ENCODE data around the gene CAVIN2. TPM values are rescaled to one million over a fixed set of nuclear protein-coding genes. Genes with fewer than 3 reads are reported as not detected.

Gene CAVIN2
- total and polyA plus RNA-seq, 10 donors: 19.2 to 205 (median 142) TPM

GRCh38 chr2:191869781-191870180 is 22.9 kb upstream of the CAVIN2 start:
- H3K9me3 ChIP-seq: no peaks in the 10 kb centered on the region
- H3K4me3 ChIP-seq: no peak overlapping the region
- no peak for DNase-seq
- H3K36me3 ChIP-seq: no peaks in the 10 kb centered on the region
- WGBS, 5 donors: 72 to 85% (median 79%) methylated on average over 4 of the region's 4 CpGs
- no peaks in the 10 kb centered on the region for H3K27me3 ChIP-seq (replicated peaks in 1 of 7)
- TF ChIP-seq POLR2AphosphoS5 (IDR thresholded peaks at IDR 0.05) (no peak), CTCF (IDR thresholded peaks at IDR 0.05 in 8 of 11, conservative IDR thresholded peaks at IDR 0.05 in 3 of 11) (no peak), POLR2A (IDR thresholded peaks at IDR 0.05) (no peak)
- peaks cover 5 to 31% (median 19%) of the 10 kb centered on the region in 6 donors for H3K4me1 ChIP-seq
- intact Hi-C loops (cut with DNase I; ENCODE audit: low total_unique reads): no loop called here
- H3K27ac ChIP-seq: peak overlapping the region in 1 of 8 donors; percentile 20

GRCh38 chr2:191869178-191869577 is 22.3 kb upstream of the CAVIN2 start:
- no peak for TF ChIP-seq POLR2A (IDR thresholded peaks at IDR 0.05)
- no peak for TF ChIP-seq CTCF (IDR thresholded peaks at IDR 0.05 in 8 of 11, conservative IDR thresholded peaks at IDR 0.05 in 3 of 11)
- TF ChIP-seq POLR2AphosphoS5 (IDR thresholded peaks at IDR 0.05): no peak
- Histone ChIP-seq H3K4me1 (peaks cover 5 to 35% (median 20%) of the 10 kb centered on the region in 6 donors), H3K27me3 (replicated peaks in 1 of 7) (no peaks in the 10 kb centered on the region), H3K36me3 (no peaks in the 10 kb centered on the region), H3K9me3 (no peaks in the 10 kb centered on the region), H3K4me3 (no peak overlapping the region), H3K27ac (peak overlapping the region in 3 of 8 donors; percentile 14 to 77 (median 42))
- no peak for DNase-seq
- WGBS, 5 donors: 57 to 85% (median 81%) methylated on average over 6 of the region's 6 CpGs
- intact Hi-C loops (cut with DNase I; ENCODE audit: low total_unique reads): no loop called here

GRCh38 chr2:191867507-191867847 is 20.6 kb upstream of the CAVIN2 start:
- Histone ChIP-seq H3K27ac (peak overlapping the region; percentile 22 to 85 (median 70)), H3K9me3 (no peaks in the 10 kb centered on the region), H3K27me3 (replicated peaks in 1 of 7) (no peaks in the 10 kb centered on the region), H3K36me3 (no peaks in the 10 kb centered on the region), H3K4me3 (no peak overlapping the region), H3K4me1 (peaks cover 5 to 35% (median 23%) of the 10 kb centered on the region in 6 donors)
- no peak for TF ChIP-seq POLR2AphosphoS5 (IDR thresholded peaks at IDR 0.05)
- TF ChIP-seq CTCF (IDR thresholded peaks at IDR 0.05 in 8 of 11, conservative IDR thresholded peaks at IDR 0.05 in 3 of 11): no peak
- TF ChIP-seq POLR2A (IDR thresholded peaks at IDR 0.05): no peak
- intact Hi-C loops (cut with DNase I; ENCODE audit: low total_unique reads): no loop called here
- 52 to 79% (median 66%) methylated on average over 1 of the region's 1 CpG for WGBS, 5 donors
- DNase-seq: no peak

GRCh38 chr2:191866675-191867506 is 20.0 kb upstream of the CAVIN2 start:
- Histone ChIP-seq H3K36me3 (no peaks in the 10 kb centered on the region), H3K9me3 (no peaks in the 10 kb centered on the region), H3K27ac (peak overlapping the region; percentile 22 to 85 (median 72)), H3K27me3 (replicated peaks in 1 of 7) (no peaks in the 10 kb centered on the region), H3K4me3 (no peak overlapping the region), H3K4me1 (peaks cover 5 to 35% (median 23%) of the 10 kb centered on the region in 6 donors)
- 33 to 52% (median 43%) methylated on average over 7 of the region's 7 CpGs for WGBS, 5 donors
- peak in 1 of 3 donors; percentile 79 for TF ChIP-seq POLR2AphosphoS5 (IDR thresholded peaks at IDR 0.05)
- TF ChIP-seq POLR2A (IDR thresholded peaks at IDR 0.05): no peak
- TF ChIP-seq CTCF (IDR thresholded peaks at IDR 0.05 in 8 of 11, conservative IDR thresholded peaks at IDR 0.05 in 3 of 11): no peak
- no peak for DNase-seq
- intact Hi-C loops (cut with DNase I; ENCODE audit: low total_unique reads): no loop called here

Measured in spleen (tissue), 11 donors.